K562 (cell line): Measurements from ENCODE around the gene AJAP1. TPM values are rescaled to one million over a fixed set of nuclear protein-coding genes. Genes with fewer than 3 reads are reported as not detected.

Experiments
- RAD51 ChIP-seq: fragments of 450-650 bp; IDR thresholded peaks from 2 replicates; pipeline ENCODE4 v1.7.1; 2016; ENCODE audit warnings: low read depth, mild to moderate bottlenecking, borderline replicate concordance
- polyA plus RNA-seq, 8 experiments: library from polyadenylated mRNA; depleted of rRNA in 4 of 8; stranded (reverse) in 5 of 8; unstranded in 3 of 8; fragments of >200 nt; fragmentation: Nextera tagmentation in 2 of 8; fragmentation: Illumina TruSeq in 1 of 8; extraction: Ambion mirVana in 2 of 8; extraction: Trizol in 1 of 8; gene quantifications; 2 replicates each; pipeline versions ENCODE4 v1.2.1 to v1.2.3, GENCODE V29; 2011 to 2014; ENCODE audit warnings: inconsistent platforms in 1 of 8, missing spikeins in 1 of 8
- total RNA-seq, 7 experiments: library from RNA; depleted of rRNA in 6 of 7; stranded (reverse); fragments of >200 nt in 6 of 7; fragmentation: Illumina TruSeq in 2 of 7; extraction: Trizol in 2 of 7; gene quantifications; 2 replicates each; pipeline versions ENCODE4 v1.2.1 to v1.2.3, GENCODE V29; 2011 to 2021; ENCODE audit warnings: low replicate concordance in 1 of 7
- TF ChIP-seq, protein P1 (sequence below), 2 experiments: fragments of 450-650 bp; formaldehyde crosslinking in 1 of 2; IDR thresholded peaks; 2 replicates each; pipeline versions ENCODE4 v1.4.0 to v1.6.1; 2014 to 2020; ENCODE audit warnings: mild to moderate bottlenecking in 2 of 2, borderline replicate concordance in 1 of 2, low read depth in 1 of 2
- TF ChIP-seq, protein P2 (sequence below): fragments of 250-450 bp; sonication (Bioruptor Pico); IDR thresholded peaks from 2 replicates; pipeline ENCODE4 v1.5.1; 2021; ENCODE audit warnings: mild to moderate bottlenecking
- TF ChIP-seq, protein P3 (sequence below): sonication (generic); formaldehyde crosslinking; IDR thresholded peaks from 2 replicates; pipeline ENCODE4 v1.8.1; 2023; ENCODE audit warnings: missing genetic modification reagents, mild to moderate bottlenecking, borderline replicate concordance
- TF ChIP-seq, protein P4 (sequence below): sonication (generic); formaldehyde crosslinking; IDR thresholded peaks from 2 replicates; pipeline ENCODE4 v1.5.0; 2020; ENCODE audit warnings: missing genetic modification reagents

AJAP1 gene
- total and polyA plus RNA-seq, 9 of the 15 experiments (the other 6 are each of a cell fraction or from before 2014, with no cell fraction given): not detected

DNA sequence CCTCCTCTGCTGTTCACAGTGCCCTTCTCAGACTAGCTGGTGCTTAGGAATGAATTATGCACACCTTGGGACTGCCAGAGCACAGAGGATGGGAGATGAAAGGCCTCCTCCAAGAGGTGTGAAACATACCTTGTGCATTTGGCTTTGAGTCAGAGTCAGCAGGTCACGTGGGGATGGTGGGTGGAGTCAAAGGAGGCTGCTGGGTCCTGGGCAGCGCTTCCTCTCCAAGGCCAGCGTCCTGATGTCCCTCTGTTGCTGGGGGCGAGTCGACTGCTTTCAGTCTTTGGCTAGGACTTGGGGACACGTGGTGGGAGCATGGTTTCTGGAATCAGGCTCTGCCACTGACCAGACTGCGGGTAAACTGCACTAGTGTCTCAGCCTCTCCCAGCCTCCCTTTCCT lies 91.2 kb downstream of the AJAP1 start (continued):
- TF ChIP-seq, protein P1, sequence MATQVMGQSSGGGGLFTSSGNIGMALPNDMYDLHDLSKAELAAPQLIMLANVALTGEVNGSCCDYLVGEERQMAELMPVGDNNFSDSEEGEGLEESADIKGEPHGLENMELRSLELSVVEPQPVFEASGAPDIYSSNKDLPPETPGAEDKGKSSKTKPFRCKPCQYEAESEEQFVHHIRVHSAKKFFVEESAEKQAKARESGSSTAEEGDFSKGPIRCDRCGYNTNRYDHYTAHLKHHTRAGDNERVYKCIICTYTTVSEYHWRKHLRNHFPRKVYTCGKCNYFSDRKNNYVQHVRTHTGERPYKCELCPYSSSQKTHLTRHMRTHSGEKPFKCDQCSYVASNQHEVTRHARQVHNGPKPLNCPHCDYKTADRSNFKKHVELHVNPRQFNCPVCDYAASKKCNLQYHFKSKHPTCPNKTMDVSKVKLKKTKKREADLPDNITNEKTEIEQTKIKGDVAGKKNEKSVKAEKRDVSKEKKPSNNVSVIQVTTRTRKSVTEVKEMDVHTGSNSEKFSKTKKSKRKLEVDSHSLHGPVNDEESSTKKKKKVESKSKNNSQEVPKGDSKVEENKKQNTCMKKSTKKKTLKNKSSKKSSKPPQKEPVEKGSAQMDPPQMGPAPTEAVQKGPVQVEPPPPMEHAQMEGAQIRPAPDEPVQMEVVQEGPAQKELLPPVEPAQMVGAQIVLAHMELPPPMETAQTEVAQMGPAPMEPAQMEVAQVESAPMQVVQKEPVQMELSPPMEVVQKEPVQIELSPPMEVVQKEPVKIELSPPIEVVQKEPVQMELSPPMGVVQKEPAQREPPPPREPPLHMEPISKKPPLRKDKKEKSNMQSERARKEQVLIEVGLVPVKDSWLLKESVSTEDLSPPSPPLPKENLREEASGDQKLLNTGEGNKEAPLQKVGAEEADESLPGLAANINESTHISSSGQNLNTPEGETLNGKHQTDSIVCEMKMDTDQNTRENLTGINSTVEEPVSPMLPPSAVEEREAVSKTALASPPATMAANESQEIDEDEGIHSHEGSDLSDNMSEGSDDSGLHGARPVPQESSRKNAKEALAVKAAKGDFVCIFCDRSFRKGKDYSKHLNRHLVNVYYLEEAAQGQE (IDR thresholded peaks at IDR 0.05; ENCODE audit: borderline replicate concordance): 0 out of 2 replicates have a peak, but pooled peaks have one; percentile 13
- TF ChIP-seq, protein P1 (CRISPR knock-in tag; IDR thresholded peaks at IDR 0.05; ENCODE audit: low read depth): no peak
- TF ChIP-seq RAD51: peak; percentile 79
- TF ChIP-seq, protein P2, sequence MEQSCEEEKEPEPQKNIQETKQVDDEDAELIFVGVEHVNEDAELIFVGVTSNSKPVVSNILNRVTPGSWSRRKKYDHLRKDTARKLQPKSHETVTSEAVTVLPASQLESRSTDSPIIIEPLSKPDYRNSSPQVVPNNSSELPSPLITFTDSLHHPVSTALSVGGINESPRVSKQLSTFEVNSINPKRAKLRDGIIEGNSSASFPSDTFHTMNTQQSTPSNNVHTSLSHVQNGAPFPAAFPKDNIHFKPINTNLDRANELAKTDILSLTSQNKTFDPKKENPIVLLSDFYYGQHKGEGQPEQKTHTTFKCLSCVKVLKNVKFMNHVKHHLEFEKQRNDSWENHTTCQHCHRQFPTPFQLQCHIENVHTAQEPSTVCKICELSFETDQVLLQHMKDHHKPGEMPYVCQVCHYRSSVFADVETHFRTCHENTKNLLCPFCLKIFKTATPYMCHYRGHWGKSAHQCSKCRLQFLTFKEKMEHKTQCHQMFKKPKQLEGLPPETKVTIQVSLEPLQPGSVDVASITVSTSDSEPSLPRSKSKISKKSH (CRISPR knock-in tag): no peak
- TF ChIP-seq, protein P3, sequence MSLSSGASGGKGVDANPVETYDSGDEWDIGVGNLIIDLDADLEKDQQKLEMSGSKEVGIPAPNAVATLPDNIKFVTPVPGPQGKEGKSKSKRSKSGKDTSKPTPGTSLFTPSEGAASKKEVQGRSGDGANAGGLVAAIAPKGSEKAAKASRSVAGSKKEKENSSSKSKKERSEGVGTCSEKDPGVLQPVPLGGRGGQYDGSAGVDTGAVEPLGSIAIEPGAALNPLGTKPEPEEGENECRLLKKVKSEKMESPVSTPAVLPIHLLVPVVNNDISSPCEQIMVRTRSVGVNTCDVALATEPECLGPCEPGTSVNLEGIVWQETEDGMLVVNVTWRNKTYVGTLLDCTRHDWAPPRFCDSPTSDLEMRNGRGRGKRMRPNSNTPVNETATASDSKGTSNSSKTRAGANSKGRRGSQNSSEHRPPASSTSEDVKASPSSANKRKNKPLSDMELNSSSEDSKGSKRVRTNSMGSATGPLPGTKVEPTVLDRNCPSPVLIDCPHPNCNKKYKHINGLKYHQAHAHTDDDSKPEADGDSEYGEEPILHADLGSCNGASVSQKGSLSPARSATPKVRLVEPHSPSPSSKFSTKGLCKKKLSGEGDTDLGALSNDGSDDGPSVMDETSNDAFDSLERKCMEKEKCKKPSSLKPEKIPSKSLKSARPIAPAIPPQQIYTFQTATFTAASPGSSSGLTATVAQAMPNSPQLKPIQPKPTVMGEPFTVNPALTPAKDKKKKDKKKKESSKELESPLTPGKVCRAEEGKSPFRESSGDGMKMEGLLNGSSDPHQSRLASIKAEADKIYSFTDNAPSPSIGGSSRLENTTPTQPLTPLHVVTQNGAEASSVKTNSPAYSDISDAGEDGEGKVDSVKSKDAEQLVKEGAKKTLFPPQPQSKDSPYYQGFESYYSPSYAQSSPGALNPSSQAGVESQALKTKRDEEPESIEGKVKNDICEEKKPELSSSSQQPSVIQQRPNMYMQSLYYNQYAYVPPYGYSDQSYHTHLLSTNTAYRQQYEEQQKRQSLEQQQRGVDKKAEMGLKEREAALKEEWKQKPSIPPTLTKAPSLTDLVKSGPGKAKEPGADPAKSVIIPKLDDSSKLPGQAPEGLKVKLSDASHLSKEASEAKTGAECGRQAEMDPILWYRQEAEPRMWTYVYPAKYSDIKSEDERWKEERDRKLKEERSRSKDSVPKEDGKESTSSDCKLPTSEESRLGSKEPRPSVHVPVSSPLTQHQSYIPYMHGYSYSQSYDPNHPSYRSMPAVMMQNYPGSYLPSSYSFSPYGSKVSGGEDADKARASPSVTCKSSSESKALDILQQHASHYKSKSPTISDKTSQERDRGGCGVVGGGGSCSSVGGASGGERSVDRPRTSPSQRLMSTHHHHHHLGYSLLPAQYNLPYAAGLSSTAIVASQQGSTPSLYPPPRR (CRISPR knock-in tag): no peak
- TF ChIP-seq, protein P4, sequence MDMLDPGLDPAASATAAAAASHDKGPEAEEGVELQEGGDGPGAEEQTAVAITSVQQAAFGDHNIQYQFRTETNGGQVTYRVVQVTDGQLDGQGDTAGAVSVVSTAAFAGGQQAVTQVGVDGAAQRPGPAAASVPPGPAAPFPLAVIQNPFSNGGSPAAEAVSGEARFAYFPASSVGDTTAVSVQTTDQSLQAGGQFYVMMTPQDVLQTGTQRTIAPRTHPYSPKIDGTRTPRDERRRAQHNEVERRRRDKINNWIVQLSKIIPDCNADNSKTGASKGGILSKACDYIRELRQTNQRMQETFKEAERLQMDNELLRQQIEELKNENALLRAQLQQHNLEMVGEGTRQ: peak; percentile 87
